ENCODE results near the gene PLET1. TPM values are rescaled to one million over a fixed set of nuclear protein-coding genes. Genes with fewer than 3 reads are reported as not detected.

The PLET1 gene
- total and polyA plus RNA-seq, 2 of the 8 experiments (the other 6 are each of a cell fraction or from before 2014, with no cell fraction given): not detected

GRCh38 chr11:112213753-112214152, 46.9 kb downstream of the PLET1 start:
- H3K79me1 ChIP-seq (ENCODE audit: low read depth, low read length): no peaks in the 10 kb centered on the region
- H2AK5ac ChIP-seq (ENCODE audit: low read depth, low read length): no peak overlapping the region
- H3K23ac ChIP-seq (ENCODE audit: insufficient read length): no peak overlapping the region
- no peak overlapping the region for H4K5ac ChIP-seq (ENCODE audit: insufficient read length, low read depth, low read length)
- no peaks in the 10 kb centered on the region for H3K36me3 ChIP-seq (ENCODE audit: control insufficient read depth in 2 of 4, insufficient read depth in 4 of 4, low read length in 3 of 4)
- ChIA-PET CTCF (ENCODE audit: partially characterized antibody) (interaction anchor here (0.8 to 1.5 kb wide), 5 partner anchors 10 to 132 kb away, joined by 3 to 6 read pairs (median 3); no protein-coding TSS in a partner anchor), POLR2A (ENCODE audit: partially characterized antibody) (no interaction called here)
- H3K27ac ChIP-seq (ENCODE audit: low read depth, low read length): no peak overlapping the region
- no peaks in the 10 kb centered on the region for H3K27me3 ChIP-seq (replicated peaks in 1 of 4; ENCODE audit: control insufficient read depth in 3 of 4, extremely low read depth in 1 of 4, insufficient read depth in 3 of 4, low read length in 3 of 4)
- H2BK20ac ChIP-seq (ENCODE audit: low read length): no peak overlapping the region
- no peaks in the 10 kb centered on the region for H3K4me1 ChIP-seq (replicated peaks in 1 of 4; ENCODE audit: control insufficient read depth in 3 of 4, insufficient read depth in 4 of 4, low read length in 3 of 4)
- no peak overlapping the region for H3K9ac ChIP-seq (replicated peaks in 1 of 4; ENCODE audit: extremely low read depth in 1 of 4, low read depth in 3 of 4, low read length in 3 of 4)
- no peak overlapping the region for H2AFZ ChIP-seq (ENCODE audit: low read length)
- H3K14ac ChIP-seq (ENCODE audit: insufficient read length): no peak overlapping the region
- H4K8ac ChIP-seq (ENCODE audit: extremely low read depth, insufficient read depth, low read length): no peak overlapping the region
- no peak overlapping the region for H2BK120ac ChIP-seq (replicated peaks; ENCODE audit: low read depth, low read length)
- no peak overlapping the region for H4K91ac ChIP-seq (replicated peaks; ENCODE audit: insufficient read length, low read length)
- no peak for DNase-seq (ENCODE audit: low read depth in 1 of 2, low spot score in 2 of 2)
- H4K20me1 ChIP-seq (replicated peaks in 1 of 2; ENCODE audit: control insufficient read depth in 1 of 2, insufficient read depth in 2 of 2, low read length in 2 of 2): no peaks in the 10 kb centered on the region
- H3K4ac ChIP-seq (replicated peaks; ENCODE audit: insufficient read length, low read depth, low read length): no peak overlapping the region
- no peak overlapping the region for H2BK5ac ChIP-seq (ENCODE audit: low read depth, low read length)
- H3K23me2 ChIP-seq (ENCODE audit: low read depth, low read length): no peaks in the 10 kb centered on the region; the same call in 1 of the 2 replicates
- no peaks in the 10 kb centered on the region for H3K79me2 ChIP-seq (ENCODE audit: control insufficient read depth in 1 of 2, insufficient read depth in 2 of 2, low read length in 2 of 2)
- H3K4me2 ChIP-seq (ENCODE audit: insufficient read depth in 1 of 2, low read depth in 2 of 2, low read length in 2 of 2): no peak overlapping the region
- H3K9me3 ChIP-seq (ENCODE audit: insufficient read depth in 2 of 2, low read depth in 1 of 2, low read length in 1 of 2): no peaks in the 10 kb centered on the region
- no peak overlapping the region for H3K56ac ChIP-seq (replicated peaks; ENCODE audit: insufficient read length, low read depth, low read length)
- H3K4me3 ChIP-seq (ENCODE audit: extremely low read depth in 1 of 4, insufficient read depth in 2 of 4, low read depth in 3 of 4, low read length in 4 of 4): no peak overlapping the region
- WGBS, 2 experiments (ENCODE audit: extremely low coverage in 1 of 2, insufficient coverage in 1 of 2, insufficient read length in 1 of 2, insufficient replicate concordance in 2 of 2, low coverage in 1 of 2, low lambda C conversion rate in 2 of 2, missing lambda C conversion rate in 1 of 2): 83% methylated on average over 4 of the region's 4 CpGs; no CpG with 5 or more reads in 1 of the 2 experiments
- H2BK12ac ChIP-seq (ENCODE audit: low read depth, low read length): no peak overlapping the region
- H2BK15ac ChIP-seq (ENCODE audit: low read length): no peak overlapping the region
- no peak overlapping the region for H3K18ac ChIP-seq (ENCODE audit: extremely low read depth, low read length)
- no peak for FAIRE-seq
- TF ChIP-seq CHD1 (IDR thresholded peaks at IDR 0.05; ENCODE audit: low read depth, low read length) (no peak), ATF2 (IDR thresholded peaks at IDR 0.05; ENCODE audit: low read length) (no peak), SIN3A (conservative IDR thresholded peaks at IDR 0.05 in 1 of 2, IDR thresholded peaks at IDR 0.05 in 1 of 2; ENCODE audit: low read depth in 1 of 2, low read length in 2 of 2) (no peak), SP4 (IDR thresholded peaks at IDR 0.05; ENCODE audit: low read length) (no peak)
